Large intestine (tissue), 1 donor: Measurements from ENCODE around the gene MRPS12. TPM values are rescaled to one million over a fixed set of nuclear protein-coding genes. Genes with fewer than 3 reads are reported as not detected.

Source experiments
- polyA plus RNA-seq: library from polyadenylated mRNA; unstranded; fragments of 120-200 nt; gene quantifications from one replicate; pipeline ENCODE4 v1.2.1, GENCODE V29; 2013

MRPS12 gene
- polyA plus RNA-seq, 1 donor: 23.5 TPM

Other genes with a start within 250 kb of the MRPS12 start
- 45.0 TPM for gene CAPN12, start 186.5 kb upstream of the MRPS12 start, polyA plus RNA-seq
- gene LGALS7, start 157.4 kb upstream of the MRPS12 start, polyA plus RNA-seq: 5.6 TPM
- 3.6 TPM for gene LGALS7B, start 141.7 kb upstream of the MRPS12 start, polyA plus RNA-seq
- gene LGALS4, start 118.0 kb upstream of the MRPS12 start, polyA plus RNA-seq: 680 TPM
- gene ECH1, start 99.2 kb upstream of the MRPS12 start, polyA plus RNA-seq: 289 TPM
- gene HNRNPL, start 81.0 kb upstream of the MRPS12 start, polyA plus RNA-seq: 271 TPM
- gene RINL, start 52.7 kb upstream of the MRPS12 start, polyA plus RNA-seq: 31.8 TPM
- gene SIRT2, start 31.3 kb upstream of the MRPS12 start, polyA plus RNA-seq: 60.9 TPM
- gene NFKBIB, start 31.0 kb upstream of the MRPS12 start, polyA plus RNA-seq: 15.0 TPM
- gene CCER2, start 18.8 kb upstream of the MRPS12 start, polyA plus RNA-seq: 1.0 TPM
- 34.9 TPM for gene SARS2, start 181 bp upstream of the MRPS12 start, polyA plus RNA-seq
- gene FBXO17, start 44.8 kb downstream of the MRPS12 start, polyA plus RNA-seq: 88.6 TPM
- 13.5 TPM for gene FBXO27, start 101.6 kb downstream of the MRPS12 start, polyA plus RNA-seq
- 1.5 TPM for gene ACP7, start 153.4 kb downstream of the MRPS12 start, polyA plus RNA-seq
- 59.6 TPM for gene PAK4, start 194.8 kb downstream of the MRPS12 start, polyA plus RNA-seq